ENCODE measurements around the gene HTR2B. TPM values are rescaled to one million over a fixed set of nuclear protein-coding genes. Genes with fewer than 3 reads are reported as not detected.
"Not testable (repeated sequence)": the region's sequence is repeated elsewhere in the genome, so short reads cannot be mapped to it uniquely, and the experiment has no call there.

HTR2B gene
- total RNA-seq, 1 donor from 2014 or later = 2.6 TPM

- H3K27me3 ChIP-seq = no peaks in the 10 kb centered on the region
- intact Hi-C loops (cut with DNase I) = loop anchor here (10.0 kb wide), 1 partner anchor 94 kb away; the partner anchor contains the start of gene ARMC9
Measured at GRCh38 chr2:231100990-231101389, 23.9 kb downstream of the HTR2B start.

GRCh38 chr2:231100321-231100720, 24.5 kb downstream of the HTR2B start:
- not testable (repeated sequence) for H3K4me1 ChIP-seq, H3K4me3 ChIP-seq, ATAC-seq, DNase-seq, H3K27me3 ChIP-seq, H3K27ac ChIP-seq
- intact Hi-C loops (cut with DNase I) = loop anchor here (10.0 kb wide), 1 partner anchor 94 kb away; the partner anchor contains the start of gene ARMC9
- peaks cover 26% of the 10 kb centered on the region for H3K36me3 ChIP-seq
- H3K9me3 ChIP-seq = peaks cover 18% of the 10 kb centered on the region

More at GRCh38 chr2:231100990-231101389, 23.9 kb downstream of the HTR2B start:
- Histone ChIP-seq H3K4me3 (no peak overlapping the region), H3K36me3 (peaks cover 26% of the 10 kb centered on the region), H3K27ac (no peak overlapping the region), H3K9me3 (peaks cover 18% of the 10 kb centered on the region), H3K4me1 (peaks cover 6% of the 10 kb centered on the region)
- DNase-seq (no peak), ATAC-seq (no peak)
- TF ChIP-seq, protein P1, sequence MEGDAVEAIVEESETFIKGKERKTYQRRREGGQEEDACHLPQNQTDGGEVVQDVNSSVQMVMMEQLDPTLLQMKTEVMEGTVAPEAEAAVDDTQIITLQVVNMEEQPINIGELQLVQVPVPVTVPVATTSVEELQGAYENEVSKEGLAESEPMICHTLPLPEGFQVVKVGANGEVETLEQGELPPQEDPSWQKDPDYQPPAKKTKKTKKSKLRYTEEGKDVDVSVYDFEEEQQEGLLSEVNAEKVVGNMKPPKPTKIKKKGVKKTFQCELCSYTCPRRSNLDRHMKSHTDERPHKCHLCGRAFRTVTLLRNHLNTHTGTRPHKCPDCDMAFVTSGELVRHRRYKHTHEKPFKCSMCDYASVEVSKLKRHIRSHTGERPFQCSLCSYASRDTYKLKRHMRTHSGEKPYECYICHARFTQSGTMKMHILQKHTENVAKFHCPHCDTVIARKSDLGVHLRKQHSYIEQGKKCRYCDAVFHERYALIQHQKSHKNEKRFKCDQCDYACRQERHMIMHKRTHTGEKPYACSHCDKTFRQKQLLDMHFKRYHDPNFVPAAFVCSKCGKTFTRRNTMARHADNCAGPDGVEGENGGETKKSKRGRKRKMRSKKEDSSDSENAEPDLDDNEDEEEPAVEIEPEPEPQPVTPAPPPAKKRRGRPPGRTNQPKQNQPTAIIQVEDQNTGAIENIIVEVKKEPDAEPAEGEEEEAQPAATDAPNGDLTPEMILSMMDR (IDR thresholded peaks at IDR 0.05) = no peak

- Histone ChIP-seq H3K27me3 (no peaks in the 10 kb centered on the region), H3K9me3 (peaks cover 18% of the 10 kb centered on the region), H3K27ac (no peak overlapping the region), H3K36me3 (peaks cover 26% of the 10 kb centered on the region), H3K4me1 (peaks cover 6% of the 10 kb centered on the region), H3K4me3 (no peak overlapping the region)
- ATAC-seq (no peak), DNase-seq (no peak)
- TF ChIP-seq, protein P1 (IDR thresholded peaks at IDR 0.05) = peak; percentile 4
- intact Hi-C loops (cut with DNase I) = loop anchor here (10.0 kb wide), 1 partner anchor 95 kb away; the partner anchor contains the start of gene ARMC9
Measured at GRCh38 chr2:231099918-231100317, 24.9 kb downstream of the HTR2B start.

DNA sequence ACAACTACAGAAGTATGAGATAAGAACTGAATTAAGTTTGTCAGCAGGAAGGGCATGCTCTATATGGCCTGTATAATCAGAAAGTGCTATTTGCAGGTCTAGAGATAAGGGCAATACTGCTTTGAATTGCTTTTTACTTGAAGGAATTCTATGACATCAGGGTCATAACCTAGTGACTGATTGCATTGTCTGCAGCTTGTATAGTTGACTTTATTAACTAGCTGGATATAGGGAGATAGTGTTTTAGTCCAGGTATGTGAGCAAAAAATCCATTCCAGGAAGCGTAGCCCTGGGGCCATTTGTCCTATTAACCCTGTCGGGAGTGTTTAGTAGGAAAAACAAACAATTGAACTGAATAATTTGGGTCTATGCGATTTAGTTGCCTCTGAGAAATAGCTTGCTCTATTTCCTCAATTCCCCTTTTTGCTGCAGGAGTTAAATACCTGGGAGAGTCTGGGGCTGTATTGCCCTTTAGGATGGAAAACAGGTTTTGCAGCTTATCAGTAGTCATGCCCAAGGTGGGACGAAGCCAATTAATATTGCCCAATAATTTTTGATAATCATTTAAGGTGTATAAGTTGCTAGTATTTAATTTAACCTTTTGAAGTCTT, 30.0 kb downstream of the HTR2B start:
- H3K27ac ChIP-seq = no peak overlapping the region
- no peaks in the 10 kb centered on the region for H3K27me3 ChIP-seq
- DNase-seq (no peak), ATAC-seq (no peak)
- no peak overlapping the region for H3K4me3 ChIP-seq
- peaks cover 12% of the 10 kb centered on the region for H3K9me3 ChIP-seq
- H3K4me1 ChIP-seq = no peaks in the 10 kb centered on the region
- TF ChIP-seq, protein P1 (IDR thresholded peaks at IDR 0.05) = no peak
- peaks cover 36% of the 10 kb centered on the region for H3K36me3 ChIP-seq
- intact Hi-C loops (cut with DNase I) = no loop called here

DNA sequence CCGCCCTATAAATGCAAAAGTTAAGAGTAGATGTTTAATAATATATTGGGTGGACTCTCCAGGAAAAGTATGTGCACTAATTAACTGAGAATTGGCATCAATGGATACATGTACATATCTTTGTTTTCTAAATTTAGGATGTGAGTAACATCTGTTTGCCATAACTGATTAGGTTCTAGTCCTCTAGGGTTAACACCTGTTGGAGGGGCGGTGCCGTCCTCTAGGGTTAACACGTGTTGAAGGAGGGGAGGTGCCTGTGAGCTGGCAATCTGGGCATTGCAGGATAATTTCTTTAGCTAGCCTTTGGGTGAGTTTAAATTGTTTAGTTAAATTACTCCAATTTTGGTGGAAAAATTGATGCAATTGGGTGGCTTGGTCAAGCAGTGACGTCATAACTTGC, 30.9 kb downstream of the HTR2B start:
- Histone ChIP-seq H3K4me1 (no peaks in the 10 kb centered on the region), H3K27me3 (no peaks in the 10 kb centered on the region), H3K4me3 (no peak overlapping the region), H3K27ac (no peak overlapping the region), H3K9me3 (peaks cover 4% of the 10 kb centered on the region), H3K36me3 (peaks cover 41% of the 10 kb centered on the region)
- intact Hi-C loops (cut with DNase I) = no loop called here
- DNase-seq = no peak
- TF ChIP-seq, protein P1 (IDR thresholded peaks at IDR 0.05) = no peak
- ATAC-seq = no peak

GRCh38 chr2:231088754-231089153, 36.1 kb downstream of the HTR2B start:
- H3K36me3 ChIP-seq = peaks cover 82% of the 10 kb centered on the region
- intact Hi-C loops (cut with DNase I) = no loop called here
- H3K27me3 ChIP-seq = no peaks in the 10 kb centered on the region
- TF ChIP-seq, protein P1 (IDR thresholded peaks at IDR 0.05) = no peak
- no peak overlapping the region for H3K4me3 ChIP-seq
- H3K4me1 ChIP-seq = no peaks in the 10 kb centered on the region
- no peak for ATAC-seq
- DNase-seq = no peak
- H3K9me3 ChIP-seq = no peaks in the 10 kb centered on the region
- H3K27ac ChIP-seq = no peak overlapping the region
